HepG2 (cell line): ENCODE results near the gene KRTCAP2. TPM values are rescaled to one million over a fixed set of nuclear protein-coding genes. Genes with fewer than 3 reads are reported as not detected.

ENCODE experiments used
- ARNT ChIP-seq: fragments of 450-650 bp; IDR thresholded peaks from 2 replicates; pipeline ENCODE4 v1.6.1; 2017
- CERS6 ChIP-seq: sonication (generic); formaldehyde crosslinking; IDR thresholded peaks from 2 replicates; pipeline ENCODE4 v1.5.0; 2020; ENCODE audit warnings: missing genetic modification reagents
- ELF3 ChIP-seq: IDR thresholded peaks from 2 replicates; pipeline ENCODE4 v1.6.1; 2016; ENCODE audit warnings: missing genetic modification reagents, missing compliant biosample characterization
- FLYWCH1 ChIP-seq: sonication (generic); formaldehyde crosslinking; IDR thresholded peaks from 2 replicates; pipeline ENCODE4 v1.8.1; 2023; ENCODE audit warnings: mild to moderate bottlenecking, missing genetic modification reagents
- PITX1 ChIP-seq: sonication (generic); formaldehyde crosslinking; IDR thresholded peaks from 2 replicates; pipeline ENCODE4 v1.5.1; 2020; ENCODE audit warnings: mild to moderate bottlenecking, missing genetic modification reagents
- POLR2AphosphoS5 ChIP-seq: IDR thresholded peaks from 2 replicates; pipeline ENCODE4 v1.6.1; 2012; ENCODE audit warnings: low read depth, low read length
- SAP130 ChIP-seq: IDR thresholded peaks from 2 replicates; pipeline ENCODE4 v1.6.1; 2016; ENCODE audit warnings: low read depth
- STAT5B ChIP-seq: sonication (generic); formaldehyde crosslinking; IDR thresholded peaks from 2 replicates; pipeline ENCODE4 v1.4.0; 2020; ENCODE audit warnings: missing genetic modification reagents
- TERF1 ChIP-seq: sonication (generic); formaldehyde crosslinking; IDR thresholded peaks from 2 replicates; pipeline ENCODE4 v1.8.0; 2022; ENCODE audit warnings: mild to moderate bottlenecking, missing genetic modification reagents, moderate library complexity
- TOPORS ChIP-seq: sonication (generic); formaldehyde crosslinking; IDR thresholded peaks from 2 replicates; pipeline ENCODE4 v1.8.0; 2023; ENCODE audit warnings: mild to moderate bottlenecking, missing genetic modification reagents
- ZFP36L1 ChIP-seq: sonication (generic); formaldehyde crosslinking; IDR thresholded peaks from 2 replicates; pipeline ENCODE4 v1.8.0; 2022; ENCODE audit warnings: mild to moderate bottlenecking, missing genetic modification reagents, moderate library complexity
- ZFYVE20 ChIP-seq: sonication (generic); formaldehyde crosslinking; IDR thresholded peaks from 2 replicates; pipeline ENCODE4 v1.8.0; 2023; ENCODE audit warnings: low read depth, mild to moderate bottlenecking, moderate library complexity, missing genetic modification reagents, borderline replicate concordance
- ZNF430 ChIP-seq: sonication (generic); formaldehyde crosslinking; IDR thresholded peaks from 2 replicates; pipeline ENCODE4 v1.9.0; 2021; ENCODE audit warnings: mild to moderate bottlenecking, missing genetic modification reagents
- ZNF460 ChIP-seq: sonication (generic); formaldehyde crosslinking; IDR thresholded peaks from 2 replicates; pipeline ENCODE4 v1.5.1; 2020; ENCODE audit warnings: missing genetic modification reagents, mild to moderate bottlenecking, borderline replicate concordance
- ZNF788 ChIP-seq: sonication (generic); formaldehyde crosslinking; IDR thresholded peaks from 2 replicates; pipeline ENCODE4 v1.5.0; 2020; ENCODE audit warnings: mild to moderate bottlenecking, missing genetic modification reagents, borderline replicate concordance
- polyA plus RNA-seq, 8 experiments: library from polyadenylated mRNA; depleted of rRNA in 3 of 8; stranded (reverse) in 7 of 8; unstranded in 1 of 8; fragments of >200 nt; fragmentation: Illumina TruSeq in 4 of 8; extraction: Trizol in 4 of 8; gene quantifications; 2 replicates each; pipeline versions ENCODE4 v1.2.1 to v1.2.3, GENCODE V29; 2011 to 2016; ENCODE audit warnings: low read depth in 4 of 8, missing spikeins in 1 of 8, mixed read lengths in 1 of 8; ENCODE audit not compliant: insufficient read depth in 1 of 8
- total RNA-seq, 5 experiments: library from RNA; depleted of rRNA; stranded (reverse); fragments of >200 nt; fragmentation: Illumina TruSeq; extraction: Trizol; gene quantifications; 2 replicates each; pipeline ENCODE4 v1.2.3, GENCODE V29; 2016; ENCODE audit warnings: low read depth in 1 of 5
- TF ChIP-seq, protein P1 (sequence below): sonication (generic); formaldehyde crosslinking; IDR thresholded peaks from 2 replicates; pipeline ENCODE4 v1.5.0; 2020; ENCODE audit warnings: mild to moderate bottlenecking, missing genetic modification reagents, borderline replicate concordance
- TF ChIP-seq, protein P2 (sequence below): sonication (generic); formaldehyde crosslinking; IDR thresholded peaks from 2 replicates; pipeline ENCODE4 v1.5.1; 2020; ENCODE audit warnings: mild to moderate bottlenecking, missing genetic modification reagents

Gene KRTCAP2
- total and polyA plus RNA-seq, 2 of the 13 experiments (the other 11 are each of a cell fraction or from before 2014, with no cell fraction given) = 77.3 to 79.4 TPM

DNA sequence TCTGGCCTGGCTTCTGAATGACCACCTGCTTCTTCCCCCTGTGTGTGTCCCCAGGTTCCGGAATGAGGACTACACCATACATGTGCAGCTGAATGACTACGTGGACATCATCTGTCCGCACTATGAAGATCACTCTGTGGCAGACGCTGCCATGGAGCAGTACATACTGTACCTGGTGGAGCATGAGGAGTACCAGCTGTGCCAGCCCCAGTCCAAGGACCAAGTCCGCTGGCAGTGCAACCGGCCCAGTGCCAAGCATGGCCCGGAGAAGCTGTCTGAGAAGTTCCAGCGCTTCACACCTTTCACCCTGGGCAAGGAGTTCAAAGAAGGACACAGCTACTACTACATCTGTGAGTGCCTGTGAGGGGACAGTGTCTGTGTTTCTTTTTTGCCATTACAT is 41.8 kb downstream of the KRTCAP2 start (continued):
- TF ChIP-seq TERF1 (CRISPR knock-in tag) = no peak
- TF ChIP-seq, protein P1, sequence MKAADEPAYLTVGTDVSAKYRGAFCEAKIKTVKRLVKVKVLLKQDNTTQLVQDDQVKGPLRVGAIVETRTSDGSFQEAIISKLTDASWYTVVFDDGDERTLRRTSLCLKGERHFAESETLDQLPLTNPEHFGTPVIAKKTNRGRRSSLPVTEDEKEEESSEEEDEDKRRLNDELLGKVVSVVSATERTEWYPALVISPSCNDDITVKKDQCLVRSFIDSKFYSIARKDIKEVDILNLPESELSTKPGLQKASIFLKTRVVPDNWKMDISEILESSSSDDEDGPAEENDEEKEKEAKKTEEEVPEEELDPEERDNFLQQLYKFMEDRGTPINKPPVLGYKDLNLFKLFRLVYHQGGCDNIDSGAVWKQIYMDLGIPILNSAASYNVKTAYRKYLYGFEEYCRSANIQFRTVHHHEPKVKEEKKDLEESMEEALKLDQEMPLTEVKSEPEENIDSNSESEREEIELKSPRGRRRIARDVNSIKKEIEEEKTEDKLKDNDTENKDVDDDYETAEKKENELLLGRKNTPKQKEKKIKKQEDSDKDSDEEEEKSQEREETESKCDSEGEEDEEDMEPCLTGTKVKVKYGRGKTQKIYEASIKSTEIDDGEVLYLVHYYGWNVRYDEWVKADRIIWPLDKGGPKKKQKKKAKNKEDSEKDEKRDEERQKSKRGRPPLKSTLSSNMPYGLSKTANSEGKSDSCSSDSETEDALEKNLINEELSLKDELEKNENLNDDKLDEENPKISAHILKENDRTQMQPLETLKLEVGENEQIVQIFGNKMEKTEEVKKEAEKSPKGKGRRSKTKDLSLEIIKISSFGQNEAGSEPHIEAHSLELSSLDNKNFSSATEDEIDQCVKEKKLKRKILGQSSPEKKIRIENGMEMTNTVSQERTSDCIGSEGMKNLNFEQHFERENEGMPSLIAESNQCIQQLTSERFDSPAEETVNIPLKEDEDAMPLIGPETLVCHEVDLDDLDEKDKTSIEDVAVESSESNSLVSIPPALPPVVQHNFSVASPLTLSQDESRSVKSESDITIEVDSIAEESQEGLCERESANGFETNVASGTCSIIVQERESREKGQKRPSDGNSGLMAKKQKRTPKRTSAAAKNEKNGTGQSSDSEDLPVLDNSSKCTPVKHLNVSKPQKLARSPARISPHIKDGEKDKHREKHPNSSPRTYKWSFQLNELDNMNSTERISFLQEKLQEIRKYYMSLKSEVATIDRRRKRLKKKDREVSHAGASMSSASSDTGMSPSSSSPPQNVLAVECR (CRISPR knock-in tag) = peak; percentile 53; the same call in 1 of the 2 replicates
- TF ChIP-seq ZNF430 (CRISPR knock-in tag) = no peak; the same call in 1 of the 2 replicates
- TF ChIP-seq STAT5B (CRISPR knock-in tag) = no peak
- no peak for TF ChIP-seq TOPORS (CRISPR knock-in tag)
- no peak for TF ChIP-seq ARNT
- TF ChIP-seq SAP130 (CRISPR knock-in tag) = 0 out of 2 replicates have a peak, but pooled peaks have one; percentile 19
- TF ChIP-seq CERS6 (CRISPR knock-in tag) = no peak
- no peak for TF ChIP-seq ELF3 (CRISPR knock-in tag)
- TF ChIP-seq FLYWCH1 (CRISPR knock-in tag) = no peak
- TF ChIP-seq PITX1 (CRISPR knock-in tag) = no peak
- TF ChIP-seq ZFYVE20 (CRISPR knock-in tag) = no peak
- TF ChIP-seq ZFP36L1 (CRISPR knock-in tag) = no peak
- TF ChIP-seq ZNF460 (CRISPR knock-in tag) = no peak
- peak; percentile 39 for TF ChIP-seq POLR2AphosphoS5
- TF ChIP-seq, protein P2, sequence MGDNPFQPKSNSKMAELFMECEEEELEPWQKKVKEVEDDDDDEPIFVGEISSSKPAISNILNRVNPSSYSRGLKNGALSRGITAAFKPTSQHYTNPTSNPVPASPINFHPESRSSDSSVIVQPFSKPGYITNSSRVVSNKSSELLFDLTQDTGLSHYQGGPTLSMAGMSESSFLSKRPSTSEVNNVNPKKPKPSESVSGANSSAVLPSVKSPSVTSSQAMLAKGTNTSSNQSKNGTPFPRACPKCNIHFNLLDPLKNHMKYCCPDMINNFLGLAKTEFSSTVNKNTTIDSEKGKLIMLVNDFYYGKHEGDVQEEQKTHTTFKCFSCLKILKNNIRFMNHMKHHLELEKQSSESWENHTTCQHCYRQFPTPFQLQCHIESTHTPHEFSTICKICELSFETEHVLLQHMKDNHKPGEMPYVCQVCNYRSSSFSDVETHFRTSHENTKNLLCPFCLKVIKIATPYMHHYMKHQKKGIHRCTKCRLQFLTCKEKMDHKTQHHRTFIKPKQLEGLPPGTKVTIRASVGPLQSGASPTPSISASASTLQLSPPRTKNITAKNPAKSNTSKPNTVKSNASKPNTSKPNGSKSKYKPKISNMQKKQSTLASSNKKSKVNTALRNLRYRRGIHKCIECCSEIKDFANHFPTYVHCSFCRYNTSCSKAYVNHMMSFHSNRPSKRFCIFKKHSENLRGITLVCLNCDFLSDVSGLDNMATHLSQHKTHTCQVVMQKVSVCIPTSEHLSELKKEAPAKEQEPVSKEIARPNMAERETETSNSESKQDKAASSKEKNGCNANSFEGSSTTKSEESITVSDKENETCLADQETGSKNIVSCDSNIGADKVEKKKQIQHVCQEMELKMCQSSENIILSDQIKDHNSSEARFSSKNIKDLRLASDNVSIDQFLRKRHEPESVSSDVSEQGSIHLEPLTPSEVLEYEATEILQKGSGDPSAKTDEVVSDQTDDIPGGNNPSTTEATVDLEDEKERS (CRISPR knock-in tag) = no peak
- no peak for TF ChIP-seq ZNF788 (CRISPR knock-in tag)
